Measurements from ENCODE around the gene VPS4A. TPM values are rescaled to one million over a fixed set of nuclear protein-coding genes. Genes with fewer than 3 reads are reported as not detected.

The VPS4A gene
- total and polyA plus RNA-seq, 10 of the 15 experiments (the other 5 are each of a cell fraction or from before 2014, with no cell fraction given), result 5.2 to 36.3 (median 21.4) TPM

GRCh38 chr16:69311533-69312387, 610 bp downstream of the VPS4A start (continued):
- no peak for TF ChIP-seq E4F1 (IDR thresholded peaks at IDR 0.05; ENCODE audit: borderline replicate concordance, partially characterized antibody)
- TF ChIP-seq SMC3 (IDR thresholded peaks at IDR 0.05; ENCODE audit: borderline replicate concordance, low read length), result no peak
- no peak for TF ChIP-seq ZBED1 (IDR thresholded peaks at IDR 0.05; ENCODE audit: borderline replicate concordance)
- no peak for TF ChIP-seq CEBPZ (IDR thresholded peaks at IDR 0.05; ENCODE audit: low read depth, low read length)
- no peak for TF ChIP-seq TAF1 (IDR thresholded peaks at IDR 0.05; ENCODE audit: borderline replicate concordance, low read depth, low read length)
- TF ChIP-seq NKRF (conservative IDR thresholded peaks at IDR 0.05), result peak; percentile 54; the same call in 1 of the 2 replicates
- no peak for TF ChIP-seq SP1 (IDR thresholded peaks at IDR 0.05; ENCODE audit: low read depth, low read length)
- TF ChIP-seq ZBTB33 (IDR thresholded peaks at IDR 0.05), result no peak
- peak in 1 of 3 experiments; percentile 13; a peak in 2 of 6 replicates for TF ChIP-seq CTCF (IDR thresholded peaks at IDR 0.05 in 2 of 3, conservative IDR thresholded peaks at IDR 0.05 in 1 of 3; ENCODE audit: control insufficient read depth in 2 of 3, extremely low read depth in 1 of 3, insufficient read depth in 1 of 3, low read depth in 3 of 3, low read length in 3 of 3)
- TF ChIP-seq ZZZ3 (IDR thresholded peaks at IDR 0.05; ENCODE audit: control insufficient read depth, insufficient read length, low read depth), result no peak
- TF ChIP-seq BHLHE40 (IDR thresholded peaks at IDR 0.05; ENCODE audit: borderline replicate concordance in 1 of 2, low read depth in 2 of 2, low read length in 1 of 2), result peak in 1 of 2 experiments; percentile 36; a peak in 1 of 4 replicates
- TF ChIP-seq ZNF622 (IDR thresholded peaks at IDR 0.05), result no peak
- TF ChIP-seq NR2F1 (conservative IDR thresholded peaks at IDR 0.05), result 0 out of 2 replicates have a peak, but pooled peaks have one; percentile 70
- TF ChIP-seq ETV6 (conservative IDR thresholded peaks at IDR 0.05 in 1 of 2, IDR thresholded peaks at IDR 0.05 in 1 of 2; ENCODE audit: borderline replicate concordance in 1 of 2, low read depth in 1 of 2), result no peak; a peak in 1 of 4 replicates
- TF ChIP-seq ASH2L (IDR thresholded peaks at IDR 0.05; ENCODE audit: borderline replicate concordance, low read depth), result peak; percentile 76; the same call in 1 of the 2 replicates

Data from GM12878 (cell line).